NCI-H1092 (cell line): Measurements from ENCODE around the gene CMTM6.
A peak's percentile ranks its signal among the peaks of the same experiment; 100 is the strongest.
"Not testable (repeated sequence)": the region's sequence is repeated elsewhere in the genome, so short reads cannot be mapped to it uniquely, and the experiment has no call there.

Experiments
- DNase-seq: peaks from one replicate; lab custom pipeline; 2025; lab: John Stamatoyannopoulos, UW

Gene CMTM6

GRCh38 chr3:32499585-32499984, 3.1 kb downstream of the CMTM6 start:
- DNase-seq, result no peak

GRCh38 chr3:32498992-32499391, 3.7 kb downstream of the CMTM6 start:
- no peak for DNase-seq

GRCh38 chr3:32498252-32498651, 4.4 kb downstream of the CMTM6 start:
- DNase-seq, result no peak

GRCh38 chr3:32495609-32496008, 7.0 kb downstream of the CMTM6 start:
- no peak for DNase-seq

GRCh38 chr3:32495085-32495484, 7.6 kb downstream of the CMTM6 start:
- DNase-seq, result no peak

GRCh38 chr3:32493437-32494414, 8.9 kb downstream of the CMTM6 start:
- DNase-seq, result no peak

- no peak for DNase-seq
These were observed 9.8 kb downstream of the CMTM6 start for GRCh38 chr3:32492684-32493436.

- no peak for DNase-seq
These were observed 14.1 kb downstream of the CMTM6 start for GRCh38 chr3:32488474-32489008.

GRCh38 chr3:32487781-32488473, 14.7 kb downstream of the CMTM6 start:
- DNase-seq, result no peak

GRCh38 chr3:32484436-32484835, 18.2 kb downstream of the CMTM6 start:
- DNase-seq, result no peak

GRCh38 chr3:32483772-32484171, 18.9 kb downstream of the CMTM6 start:
- DNase-seq, result no peak

GRCh38 chr3:32482693-32483092, 20.0 kb downstream of the CMTM6 start:
- no peak for DNase-seq

- DNase-seq, result no peak
These were observed 20.6 kb downstream of the CMTM6 start for GRCh38 chr3:32481791-32482631.

GRCh38 chr3:32480604-32481003, 22.0 kb downstream of the CMTM6 start:
- DNase-seq, result no peak

GRCh38 chr3:32474201-32474600, 28.5 kb downstream of the CMTM6 start:
- no peak for DNase-seq

- not testable (repeated sequence) for DNase-seq
These were observed 30.5 kb downstream of the CMTM6 start for GRCh38 chr3:32472151-32472550.

GRCh38 chr3:32471246-32471645, 31.4 kb downstream of the CMTM6 start:
- no peak for DNase-seq

- DNase-seq, result no peak
These were observed 32.3 kb downstream of the CMTM6 start for GRCh38 chr3:32470362-32470761.

GRCh38 chr3:32469151-32469874, 33.3 kb downstream of the CMTM6 start:
- DNase-seq, result no peak

GRCh38 chr3:32467333-32468070, 35.1 kb downstream of the CMTM6 start:
- peak; percentile 49 for DNase-seq
